Activated CD8-positive, alpha-beta memory T cell treated with anti-CD3 and anti-CD28 coated beads, Interleukin-2, amount 50 U/mL, for 4 hours (primary cell): ENCODE data around the gene ESRP2.

Source experiments
- DNase-seq: peaks from one replicate; pipeline ENCODE4 v3.0.0-alpha.2; 2020

Gene ESRP2

DNA sequence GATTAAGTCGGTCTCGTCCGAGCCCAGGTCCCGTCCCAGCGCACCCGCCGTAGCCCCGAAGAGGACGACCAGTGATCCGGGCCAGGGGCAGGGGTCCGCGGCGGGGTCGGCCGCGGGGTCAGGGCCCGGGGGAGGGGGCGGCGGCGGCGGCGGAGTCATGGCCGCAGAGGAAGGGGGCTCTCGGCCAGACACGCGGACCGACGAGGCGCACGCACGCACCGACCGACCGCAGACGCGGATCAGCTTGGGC, at the start of gene ESRP2:
Gene ESRP2, minus strand, starts transcription at position 241 of the 250 bp plus-strand sequence. Its CDS starts 82 bp downstream, at position 159.
- DNase-seq = no peak

DNA sequence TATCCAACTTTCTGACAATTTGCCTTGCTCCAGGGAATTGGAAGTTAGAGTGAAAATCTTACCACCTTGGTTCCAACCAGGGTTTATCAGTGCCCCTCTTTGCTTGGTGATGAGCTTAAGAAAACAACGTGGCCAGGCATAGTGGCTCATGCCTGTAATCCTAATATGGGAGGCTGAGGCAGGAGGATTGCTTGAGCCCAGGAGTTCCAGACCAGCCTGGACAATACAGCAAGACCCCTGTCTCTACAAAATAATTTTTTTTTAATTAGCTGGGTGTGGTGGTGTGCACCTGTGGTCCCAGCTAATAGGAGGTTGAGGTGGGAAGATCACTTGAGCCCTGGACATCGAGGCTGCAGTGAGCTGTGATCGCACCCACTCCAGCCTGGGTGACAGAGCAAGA, 49.8 kb upstream of the ESRP2 start:
- DNase-seq = no peak

GRCh38 chr16:68284847-68285246, 48.9 kb upstream of the ESRP2 start:
- DNase-seq = no peak

GRCh38 chr16:68283801-68284598, 48.1 kb upstream of the ESRP2 start:
- DNase-seq = no peak

GRCh38 chr16:68283346-68283745, 47.4 kb upstream of the ESRP2 start:
- no peak for DNase-seq

GRCh38 chr16:68282064-68282452, 46.1 kb upstream of the ESRP2 start:
- no peak for DNase-seq

DNA sequence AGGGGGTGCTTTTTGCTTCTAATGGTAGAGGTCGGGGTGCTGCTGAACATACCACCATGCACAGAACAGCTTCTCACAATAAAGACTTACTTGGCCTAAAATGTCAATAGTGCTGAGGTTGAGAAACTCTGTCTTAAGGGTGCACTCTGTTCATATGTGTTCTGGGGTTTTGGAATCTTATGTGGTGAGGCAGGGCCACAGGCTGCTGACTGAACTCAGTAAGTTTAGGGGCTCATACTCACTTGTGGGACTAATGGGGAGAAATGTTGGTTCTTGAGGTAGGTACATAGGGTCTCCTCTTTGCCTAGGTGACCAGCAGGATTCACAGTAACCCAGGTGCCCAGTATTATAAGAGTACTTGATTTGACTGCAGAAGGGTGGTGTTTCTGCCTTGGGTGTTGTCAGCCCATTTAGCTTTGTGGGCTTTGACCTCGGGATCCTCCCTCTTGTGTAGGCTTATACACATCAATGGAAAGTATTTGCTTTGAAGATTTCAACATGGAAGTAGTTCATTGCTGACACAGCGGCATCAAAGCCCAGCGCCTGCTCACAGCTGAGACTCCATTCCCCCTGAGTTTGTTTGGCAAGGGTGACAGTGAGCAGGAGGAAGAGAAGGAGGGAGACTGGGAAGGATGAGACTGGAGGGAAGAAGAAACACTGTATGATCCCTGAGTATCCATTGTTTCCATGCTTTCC, 45.6 kb upstream of the ESRP2 start:
- DNase-seq = peak; percentile 37

DNA sequence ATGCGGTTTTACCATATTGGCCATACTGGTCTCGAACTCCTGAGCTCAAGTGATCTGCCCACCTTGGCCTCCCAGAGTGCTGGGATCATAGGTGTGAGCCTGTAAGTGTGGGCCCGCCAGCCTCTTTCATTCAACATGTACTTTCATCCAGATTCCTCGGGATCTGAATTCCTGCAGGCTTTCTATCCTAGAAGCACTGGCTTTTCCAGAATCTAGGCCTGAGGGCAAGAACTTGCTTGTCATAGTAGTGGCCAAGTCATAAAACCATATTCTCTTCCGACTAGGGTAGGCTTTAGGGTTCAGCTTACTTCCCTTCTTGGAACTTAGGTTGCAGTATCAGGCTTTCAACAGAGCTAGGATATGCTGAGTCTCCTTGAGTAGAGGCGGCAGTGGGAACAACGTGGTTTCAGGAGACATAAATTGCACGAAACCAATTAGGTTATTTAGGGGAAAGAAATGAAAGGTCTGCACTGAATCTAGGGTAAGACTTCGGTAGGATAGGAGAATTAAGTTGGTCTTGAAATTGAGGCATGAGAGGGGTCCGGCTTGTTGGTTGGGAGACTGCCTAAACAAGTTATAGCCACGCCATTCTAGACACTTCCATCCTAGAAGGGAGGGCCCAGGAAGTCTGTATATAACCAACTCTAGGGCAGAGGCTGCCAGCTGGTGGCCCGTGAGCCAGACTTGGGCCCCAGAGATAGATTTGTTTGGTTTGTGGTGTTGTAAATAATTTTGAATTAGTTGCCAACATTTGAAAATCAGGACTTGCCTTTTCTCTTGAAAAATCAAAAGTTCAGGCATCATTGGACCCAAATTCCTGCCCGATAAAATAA, 44.0 kb upstream of the ESRP2 start:
- DNase-seq = no peak

DNA sequence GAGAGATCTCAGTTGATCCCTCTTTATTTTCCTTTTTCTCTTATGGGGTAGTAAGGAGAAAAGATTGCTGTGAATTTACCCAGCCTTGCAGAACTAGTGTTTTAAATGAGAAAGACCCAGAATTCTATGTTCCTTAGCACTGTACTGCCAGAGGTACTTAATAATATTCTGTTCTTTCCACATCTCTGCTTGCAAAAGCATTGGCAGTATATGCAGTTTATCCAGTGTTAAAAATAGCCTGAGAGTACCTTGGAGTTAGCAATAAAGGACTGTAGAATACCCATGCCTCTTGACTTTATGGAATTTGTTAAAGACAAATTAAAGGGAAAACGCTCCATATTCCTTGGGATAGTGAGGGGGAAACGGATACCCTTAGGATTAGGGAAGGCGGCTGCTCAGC, 40.3 kb upstream of the ESRP2 start:
- DNase-seq = no peak

- DNase-seq = peak; percentile 30
Measured at GRCh38 chr16:68275611-68276191, 39.8 kb upstream of the ESRP2 start.

- no peak for DNase-seq
Measured at GRCh38 chr16:68274441-68274840, 38.5 kb upstream of the ESRP2 start.

DNA sequence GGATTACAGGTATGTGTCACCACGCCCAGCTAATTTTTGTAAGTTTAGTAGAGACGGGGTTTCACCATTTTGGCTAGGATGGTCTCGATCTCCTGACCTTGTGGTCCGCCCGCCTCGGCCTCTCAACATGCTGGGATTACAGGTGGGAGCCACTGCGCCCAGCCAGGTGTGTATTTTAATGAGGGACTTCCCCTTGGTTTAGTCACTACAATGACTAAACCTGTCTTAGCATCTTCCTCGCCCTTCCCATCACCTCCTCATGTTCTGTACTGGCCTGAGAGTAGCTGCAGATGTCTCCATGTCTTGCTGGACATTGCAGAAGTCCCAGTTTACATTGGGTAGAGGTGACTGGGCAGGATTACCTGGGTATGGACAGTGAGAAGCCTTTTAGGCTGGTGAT, 38.0 kb upstream of the ESRP2 start:
- no peak for DNase-seq

GRCh38 chr16:68273459-68273858, 37.5 kb upstream of the ESRP2 start:
- no peak for DNase-seq

- DNase-seq = peak; percentile 34
Measured at GRCh38 chr16:68272507-68273209, 36.7 kb upstream of the ESRP2 start.

DNA sequence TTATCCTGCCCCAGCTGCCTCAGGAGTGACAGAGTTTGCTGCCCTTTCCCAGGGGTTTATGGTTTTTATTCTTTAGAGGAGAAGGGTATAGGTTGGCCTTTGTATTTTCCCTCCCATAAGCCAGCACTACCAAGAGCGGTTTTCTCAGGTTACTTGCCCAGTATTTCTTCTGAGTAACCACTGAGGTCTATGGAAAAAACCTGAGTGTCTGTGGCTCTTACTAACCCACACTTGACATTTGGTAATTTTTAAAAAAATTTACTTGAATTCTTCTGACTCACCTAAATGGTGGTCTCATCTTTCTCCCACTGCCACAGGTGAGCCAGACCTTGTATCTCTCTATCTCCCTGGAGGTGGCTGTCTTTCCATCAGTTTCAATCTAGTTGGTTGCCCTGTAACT, 34.4 kb upstream of the ESRP2 start:
- no peak for DNase-seq

DNA sequence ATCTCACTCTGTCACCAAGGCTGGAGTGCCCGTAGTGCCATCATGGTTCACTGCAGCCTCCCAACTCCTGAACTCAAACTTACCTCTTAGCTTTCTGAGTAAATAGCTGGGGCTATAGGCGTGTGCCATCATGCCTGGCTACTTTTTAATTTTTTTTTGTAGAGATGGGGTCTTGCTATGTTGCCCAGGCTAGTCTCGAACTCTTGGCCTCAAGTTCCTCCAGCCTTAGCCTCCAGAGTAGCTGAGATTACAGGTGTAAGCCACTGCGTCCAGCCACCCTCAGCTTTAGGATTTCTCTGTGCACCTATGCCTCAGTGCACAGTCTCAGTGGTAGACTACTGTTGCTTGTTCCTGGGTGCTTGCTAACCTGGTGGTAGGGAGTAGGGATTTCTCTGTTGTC, 33.9 kb upstream of the ESRP2 start:
- DNase-seq = no peak

GRCh38 chr16:68267612-68268405, 31.9 kb upstream of the ESRP2 start:
- DNase-seq = no peak

- peak; percentile 55 for DNase-seq
Measured at GRCh38 chr16:68265078-68265920, 29.4 kb upstream of the ESRP2 start.

DNA sequence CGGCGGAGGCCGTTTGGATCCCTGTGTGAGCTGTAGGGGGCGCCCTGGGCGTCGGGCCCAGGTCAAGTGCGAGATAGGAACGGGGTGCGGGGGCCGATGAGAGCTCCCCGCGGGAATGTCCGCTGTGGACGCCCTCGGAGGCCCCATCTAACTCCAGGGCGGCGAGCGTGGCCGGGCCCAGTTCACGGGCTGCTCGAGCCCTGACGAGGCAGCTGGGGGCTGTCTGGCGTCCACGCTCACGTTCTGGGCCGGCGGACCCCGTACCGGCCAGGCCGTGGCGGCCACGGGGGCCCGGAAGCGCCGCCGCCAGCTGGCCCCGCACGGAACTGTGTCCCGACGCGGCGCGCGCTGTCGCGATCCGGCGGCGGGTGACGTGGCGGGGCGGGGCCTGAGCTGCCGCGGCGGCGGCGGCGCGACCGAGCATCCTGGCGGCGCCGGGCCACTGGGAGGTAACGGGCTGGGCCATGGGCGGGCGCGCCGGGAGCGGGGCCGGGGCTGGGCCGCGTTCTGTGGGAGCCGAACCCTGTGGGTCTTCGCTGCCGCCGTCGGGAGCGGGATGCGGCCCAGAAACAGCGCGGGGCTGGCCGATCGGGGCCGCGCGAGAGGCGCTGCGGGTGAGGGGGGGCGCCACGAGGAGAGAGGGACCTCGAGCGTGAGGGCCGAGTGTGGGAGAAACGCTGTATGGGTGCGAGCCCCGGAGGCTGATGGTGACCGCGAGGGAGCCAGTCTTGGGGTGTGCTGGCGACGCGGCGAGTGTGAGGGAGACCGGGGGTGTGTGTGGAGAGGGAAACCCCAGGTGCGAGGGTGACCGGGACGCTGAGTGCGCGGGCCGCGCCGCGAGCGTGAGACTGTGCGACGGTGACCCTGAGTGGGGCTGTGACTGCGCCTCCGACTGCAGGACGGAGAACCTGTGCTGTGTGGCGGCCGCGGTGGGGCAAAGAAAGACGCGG, 28.5 kb upstream of the ESRP2 start, which contains the start of gene SLC7A6:
Gene SLC7A6, plus strand, starts transcription at position 399 of the 950 bp plus-strand sequence. CDS start 10,201 bp downstream, outside the sequence.
- peak; percentile 87 for DNase-seq
